Liver (tissue), 9 donors: Measurements from ENCODE around the gene KAZN. TPM values are rescaled to one million over a fixed set of nuclear protein-coding genes. Genes with fewer than 3 reads are reported as not detected.
A peak's percentile ranks its signal among the peaks of the same experiment; 100 is the strongest.

Experiments
- DNase-seq: peaks from one replicate; pipeline ENCODE4 v3.0.0-alpha.2; 2017; ENCODE audit warnings: low spot score
- H3K27ac ChIP-seq, 2 donors: one replicate each; pipeline ENCODE4 v1.7.0; 2013; ENCODE audit warnings: inconsistent platforms in 2 of 2, low read length in 2 of 2, control low read depth in 1 of 2, low read depth in 1 of 2, mild to moderate bottlenecking in 1 of 2
- H3K27me3 ChIP-seq, 4 donors: one replicate each; pipeline versions ENCODE4 v1.6.1 to v1.7.0; 2013; ENCODE audit warnings: low read length in 3 of 4, inconsistent platforms in 1 of 4, mild to moderate bottlenecking in 1 of 4, moderate library complexity in 1 of 4; ENCODE audit not compliant: control insufficient read depth in 4 of 4, insufficient read depth in 4 of 4
- H3K36me3 ChIP-seq, 4 donors: one replicate each; pipeline versions ENCODE4 v1.6.1 to v1.7.0; 2013; ENCODE audit warnings: low read length in 3 of 4, mild to moderate bottlenecking in 3 of 4, low read depth in 1 of 4, moderate library complexity in 1 of 4; ENCODE audit not compliant: control insufficient read depth in 4 of 4, insufficient read depth in 3 of 4
- H3K4me1 ChIP-seq, 4 donors: one replicate each; pipeline versions ENCODE4 v1.6.1 to v1.7.0; 2013; ENCODE audit warnings: low read length in 3 of 4, mild to moderate bottlenecking in 3 of 4, moderate library complexity in 1 of 4; ENCODE audit not compliant: control insufficient read depth in 4 of 4, insufficient read depth in 4 of 4
- H3K4me3 ChIP-seq, 3 donors: one replicate each; pipeline versions ENCODE4 v1.6.1 to v1.7.0; 2013; ENCODE audit warnings: low read length in 3 of 3, control low read depth in 1 of 3, low read depth in 1 of 3, mild to moderate bottlenecking in 1 of 3
- H3K9ac ChIP-seq, 2 donors: one replicate each; pipeline ENCODE4 v1.7.0; 2013; ENCODE audit warnings: low read length in 2 of 2, mild to moderate bottlenecking in 2 of 2, moderate library complexity in 2 of 2, control low read depth in 1 of 2, low read depth in 1 of 2
- H3K9me3 ChIP-seq, 4 donors: one replicate each; pipeline versions ENCODE4 v1.6.1 to v1.7.0; 2013; ENCODE audit warnings: low read length in 3 of 4; ENCODE audit not compliant: control insufficient read depth in 4 of 4
- CTCF ChIP-seq: fragments of 150-350 bp; IDR thresholded peaks from 2 replicates; pipeline ENCODE4 v1.5.1; 2017; ENCODE audit warnings: improper control_type of control experiment, low read depth, low read length; ENCODE audit not compliant: missing input control
- FOXA1 ChIP-seq: IDR thresholded peaks from 2 replicates; pipeline ENCODE4 v1.6.1; 2016; ENCODE audit warnings: antibody characterized with exemption
- FOXA2 ChIP-seq: IDR thresholded peaks from 2 replicates; pipeline ENCODE4 v1.6.1; 2016; ENCODE audit warnings: antibody characterized with exemption
- GABPA ChIP-seq, 2 donors: IDR thresholded peaks in 1 of 2; conservative IDR thresholded peaks in 1 of 2; 2 replicates each; pipeline ENCODE4 v1.6.1; 2016; ENCODE audit warnings: antibody characterized with exemption in 2 of 2, mild to moderate bottlenecking in 1 of 2, moderate library complexity in 1 of 2
- HNF4A ChIP-seq, 2 donors: conservative IDR thresholded peaks; 2 replicates each; pipeline ENCODE4 v1.6.1; 2016; ENCODE audit warnings: antibody characterized with exemption in 2 of 2, mild to moderate bottlenecking in 2 of 2
- HNF4G ChIP-seq: IDR thresholded peaks from 2 replicates; pipeline ENCODE4 v1.6.1; 2016; ENCODE audit warnings: antibody characterized with exemption
- JUND ChIP-seq, 2 donors: IDR thresholded peaks; 2 replicates each; pipeline ENCODE4 v1.6.1; 2016; ENCODE audit warnings: antibody characterized with exemption in 2 of 2
- NR2F2 ChIP-seq: IDR thresholded peaks from 2 replicates; pipeline ENCODE4 v1.6.1; 2016; ENCODE audit warnings: antibody characterized with exemption
- RAD21 ChIP-seq, 2 donors: IDR thresholded peaks; 2 replicates each; pipeline ENCODE4 v1.6.1; 2016; ENCODE audit warnings: antibody characterized with exemption in 2 of 2, mild to moderate bottlenecking in 2 of 2
- REST ChIP-seq: IDR thresholded peaks from 2 replicates; pipeline ENCODE4 v1.6.1; 2016; ENCODE audit warnings: antibody characterized with exemption, mild to moderate bottlenecking
- RXRA ChIP-seq, 2 donors: IDR thresholded peaks; 2 replicates each; pipeline ENCODE4 v1.6.1; 2017 to 2018; ENCODE audit warnings: antibody characterized with exemption in 2 of 2, mild to moderate bottlenecking in 1 of 2
- SP1 ChIP-seq: IDR thresholded peaks from 2 replicates; pipeline ENCODE4 v1.6.1; 2018; ENCODE audit warnings: antibody characterized with exemption, mild to moderate bottlenecking
- TAF1 ChIP-seq: conservative IDR thresholded peaks from 2 replicates; pipeline ENCODE4 v1.6.1; 2016; ENCODE audit warnings: antibody characterized with exemption, mild to moderate bottlenecking
- YY1 ChIP-seq: IDR thresholded peaks from 2 replicates; pipeline ENCODE4 v1.6.1; 2016; ENCODE audit warnings: antibody characterized with exemption, mild to moderate bottlenecking
- ZBTB33 ChIP-seq: IDR thresholded peaks from 2 replicates; pipeline ENCODE4 v1.6.1; 2016; ENCODE audit warnings: antibody characterized with exemption
- WGBS: extraction: QIAGEN DNeasy Blood & Tissue Kit; methylation state at CpG from one replicate; pipeline ENCODE4 v1.1.7; 2013; 5-methylcytosine and 5-hydroxymethylcytosine counted together
- polyA plus RNA-seq, 2 donors: library from polyadenylated mRNA; stranded (reverse) in 1 of 2; unstranded in 1 of 2; fragments of 200-250 nt in 1 of 2; fragments of >200 nt in 1 of 2; fragmentation: Nextera tagmentation in 1 of 2; extraction: Ambion mirVana in 1 of 2; gene quantifications; one replicate each; pipeline versions ENCODE4 v1.2.1 to v1.2.3, GENCODE V29; 2013 to 2015
- total RNA-seq, 2 donors: library from RNA; depleted of rRNA; stranded (reverse); fragments of >200 nt; gene quantifications; one replicate each; pipeline ENCODE4 v1.2.3, GENCODE V29; 2014
- TF ChIP-seq, protein P1 (sequence below): IDR thresholded peaks from 2 replicates; pipeline ENCODE4 v1.6.1; 2016; ENCODE audit warnings: antibody characterized with exemption
- donor health status: healthy.
- donor health status: healthy.
- donor health status: healthy.
- donor health status: healthy.
- donor health status: healthy.

The KAZN gene
- total and polyA plus RNA-seq, 4 donors = 1.9 to 6.9 (median 2.4) TPM

- no peak for TF ChIP-seq ZBTB33
- TF ChIP-seq SP1 = no peak
- TF ChIP-seq GABPA (IDR thresholded peaks at IDR 0.05 in 1 of 2, conservative IDR thresholded peaks at IDR 0.05 in 1 of 2) = no peak
- TF ChIP-seq RXRA (IDR thresholded peaks at IDR 0.05) = no peak
- no peak for TF ChIP-seq HNF4G
Measured at GRCh38 chr1:14946011-14946359, 347.5 kb downstream of the KAZN start (continued).

DNA sequence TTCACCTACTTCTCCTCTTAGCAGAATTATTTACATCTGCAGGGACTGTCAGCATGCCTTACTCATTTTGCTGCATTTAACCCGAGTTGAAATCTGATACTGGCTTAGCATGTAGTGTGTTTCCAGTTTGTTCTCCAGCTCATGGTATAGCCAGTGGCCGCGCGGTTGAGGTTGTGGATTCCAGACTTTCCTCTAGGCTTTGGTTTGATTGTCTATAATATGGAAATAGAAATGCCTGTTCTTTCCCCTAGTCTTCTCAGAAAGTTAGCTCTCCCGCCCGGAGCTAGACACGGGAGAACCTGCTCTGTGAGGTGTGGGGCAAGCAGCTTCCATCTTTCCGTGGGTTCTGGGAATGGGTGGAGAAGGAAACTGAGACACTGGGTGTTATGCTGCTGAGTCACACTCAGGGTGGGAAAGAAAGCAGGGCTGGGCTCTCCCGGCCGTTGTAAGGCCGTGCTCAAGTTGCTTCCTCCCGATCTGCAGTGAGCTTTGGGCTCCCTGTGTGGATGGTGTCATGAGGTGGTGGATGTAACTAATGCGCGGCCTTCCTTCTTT, 348.3 kb downstream of the KAZN start:
- Histone ChIP-seq H3K9ac (no peak overlapping the region), H3K9me3 (no peaks in the 10 kb centered on the region), H3K27ac (peak overlapping the region; percentile 23 to 50), H3K4me3 (peak overlapping the region in 1 of 3 donors; percentile 8), H3K4me1 (peaks cover 0 to 6% (median 0%) of the 10 kb centered on the region in 4 donors), H3K36me3 (no peaks in the 10 kb centered on the region), H3K27me3 (no peaks in the 10 kb centered on the region)
- no peak for TF ChIP-seq SP1
- WGBS = 70% methylated on average over 14 of the region's 14 CpGs
- DNase-seq = no peak

DNA sequence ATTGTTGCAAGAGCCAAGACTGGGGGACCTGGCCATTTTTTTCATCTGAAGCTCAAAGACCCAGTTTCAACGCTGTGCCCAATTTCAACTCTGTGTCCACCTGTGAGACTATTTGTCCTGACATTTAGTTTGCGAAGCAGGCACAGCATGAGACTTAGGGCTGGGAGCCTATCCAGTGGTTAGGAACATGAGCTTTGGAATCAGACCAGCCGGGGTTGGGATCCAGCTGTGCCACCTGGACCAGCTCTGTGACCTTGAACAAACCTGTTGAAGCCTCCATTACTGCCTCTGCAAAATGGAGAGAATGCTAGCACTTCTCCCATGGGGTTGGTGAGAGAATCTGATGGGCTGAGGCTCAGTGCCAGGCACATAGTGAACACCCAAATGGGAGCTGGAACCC, 348.9 kb downstream of the KAZN start:
- no peak for DNase-seq
- Histone ChIP-seq H3K9ac (no peak overlapping the region), H3K4me1 (peaks cover 0 to 6% (median 0%) of the 10 kb centered on the region in 4 donors), H3K27ac (peak overlapping the region in 1 of 2 donors; percentile 18), H3K36me3 (no peaks in the 10 kb centered on the region), H3K27me3 (no peaks in the 10 kb centered on the region), H3K4me3 (no peak overlapping the region), H3K9me3 (no peaks in the 10 kb centered on the region)
- WGBS = 89% methylated on average over 3 of the region's 3 CpGs
- TF ChIP-seq REST (no peak), GABPA (IDR thresholded peaks at IDR 0.05 in 1 of 2, conservative IDR thresholded peaks at IDR 0.05 in 1 of 2) (no peak), HNF4G (no peak), HNF4A (conservative IDR thresholded peaks at IDR 0.05) (no peak)

- Histone ChIP-seq H3K4me3 (no peak overlapping the region), H3K27me3 (no peaks in the 10 kb centered on the region), H3K36me3 (no peaks in the 10 kb centered on the region), H3K4me1 (peaks cover 0 to 3% (median 0%) of the 10 kb centered on the region in 4 donors), H3K9me3 (no peaks in the 10 kb centered on the region), H3K27ac (no peak overlapping the region), H3K9ac (no peak overlapping the region)
- 79% methylated on average over 2 of the region's 2 CpGs for WGBS
- no peak for DNase-seq
- TF ChIP-seq, protein P1, sequence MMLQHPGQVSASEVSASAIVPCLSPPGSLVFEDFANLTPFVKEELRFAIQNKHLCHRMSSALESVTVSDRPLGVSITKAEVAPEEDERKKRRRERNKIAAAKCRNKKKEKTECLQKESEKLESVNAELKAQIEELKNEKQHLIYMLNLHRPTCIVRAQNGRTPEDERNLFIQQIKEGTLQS = no peak
- TF ChIP-seq HNF4G (no peak), CTCF (no peak), ZBTB33 (no peak), FOXA1 (no peak), TAF1 (no peak), RXRA (IDR thresholded peaks at IDR 0.05) (no peak), RAD21 (IDR thresholded peaks at IDR 0.05) (no peak), GABPA (IDR thresholded peaks at IDR 0.05 in 1 of 2, conservative IDR thresholded peaks at IDR 0.05 in 1 of 2) (no peak), YY1 (no peak), FOXA2 (no peak), SP1 (no peak), JUND (IDR thresholded peaks at IDR 0.05) (no peak), NR2F2 (no peak)
Measured at GRCh38 chr1:14948112-14948652, 349.7 kb downstream of the KAZN start.
